Mucosa of rectum (tissue), 2 donors: ENCODE measurements around the gene RIMS1.

ENCODE experiments used
- H3K27ac ChIP-seq, 2 donors: one replicate each; pipeline ENCODE4 v1.7.0; 2013; ENCODE audit warnings: inconsistent platforms in 2 of 2, low read depth in 2 of 2, low read length in 2 of 2
- H3K27me3 ChIP-seq, 2 donors: one replicate each; pipeline ENCODE4 v1.7.0; 2013; ENCODE audit warnings: low read length in 2 of 2; ENCODE audit not compliant: control insufficient read depth in 2 of 2, insufficient read depth in 2 of 2
- H3K36me3 ChIP-seq, 2 donors: one replicate each; pipeline ENCODE4 v1.7.0; 2013; ENCODE audit warnings: low read length in 2 of 2; ENCODE audit not compliant: control insufficient read depth in 2 of 2, insufficient read depth in 2 of 2
- H3K4me1 ChIP-seq, 2 donors: one replicate each; pipeline ENCODE4 v1.7.0; 2013; ENCODE audit warnings: low read length in 2 of 2, mild to moderate bottlenecking in 1 of 2; ENCODE audit not compliant: control insufficient read depth in 2 of 2, insufficient read depth in 2 of 2
- H3K4me3 ChIP-seq, 2 donors: one replicate each; pipeline ENCODE4 v1.7.0; 2013; ENCODE audit warnings: low read length in 2 of 2
- H3K9ac ChIP-seq, 2 donors: one replicate each; pipeline ENCODE4 v1.7.0; 2013; ENCODE audit warnings: low read length in 2 of 2, low read depth in 1 of 2, mild to moderate bottlenecking in 1 of 2
- H3K9me3 ChIP-seq, 2 donors: one replicate each; pipeline ENCODE4 v1.7.0; 2013; ENCODE audit warnings: low read length in 2 of 2; ENCODE audit not compliant: control insufficient read depth in 2 of 2
- donor health status: healthy.
- donor health status: Normal muscosa, but diverticular disease.

RIMS1 gene

DNA sequence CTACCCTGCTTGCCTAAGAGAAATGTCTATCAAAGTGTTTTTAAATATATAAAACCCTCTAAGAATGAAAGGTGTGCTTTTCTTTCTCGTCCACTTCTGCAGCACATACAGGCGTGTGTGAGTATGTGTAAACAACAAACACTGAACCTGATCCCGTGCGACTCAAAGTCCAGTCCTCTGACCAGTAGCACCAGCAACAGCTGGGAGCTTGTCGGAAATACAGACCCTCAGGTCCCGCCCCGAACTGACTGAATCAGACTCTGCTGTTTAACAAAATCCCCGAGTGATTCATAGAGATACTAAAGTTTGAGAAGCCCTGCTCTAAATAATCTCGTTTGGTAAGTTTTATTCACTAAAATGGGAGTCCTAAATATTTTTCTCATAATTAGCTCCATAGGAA is 527.5 kb downstream of the RIMS1 start:
- Histone ChIP-seq H3K36me3 (no peaks in the 10 kb centered on the region), H3K9ac (no peak overlapping the region), H3K27ac (no peak overlapping the region), H3K4me3 (no peak overlapping the region), H3K27me3 (no peaks in the 10 kb centered on the region), H3K9me3 (no peaks in the 10 kb centered on the region), H3K4me1 (no peaks in the 10 kb centered on the region)

DNA sequence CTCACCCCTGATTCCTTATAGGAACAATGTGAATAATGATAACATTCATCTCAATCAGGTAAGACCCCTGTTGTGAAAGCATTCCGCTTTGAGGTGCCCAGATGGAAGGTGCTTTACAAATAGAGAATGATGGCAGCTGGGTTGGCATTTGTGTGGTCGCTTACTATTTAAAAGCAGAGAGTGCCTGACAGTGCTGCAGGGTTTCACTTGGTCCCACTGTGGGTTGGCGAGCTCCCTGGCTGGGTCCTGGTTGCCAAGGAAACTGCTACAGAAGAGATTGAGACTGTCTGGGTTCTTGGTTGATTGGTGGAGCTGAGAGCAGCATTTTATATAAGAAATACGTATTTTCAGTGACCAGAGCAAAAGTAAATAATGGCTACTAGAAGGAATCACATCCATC is 528.3 kb downstream of the RIMS1 start:
- no peaks in the 10 kb centered on the region for H3K9me3 ChIP-seq
- no peak overlapping the region for H3K9ac ChIP-seq
- H3K4me1 ChIP-seq = no peaks in the 10 kb centered on the region
- H3K27ac ChIP-seq = no peak overlapping the region
- H3K36me3 ChIP-seq = no peaks in the 10 kb centered on the region
- H3K27me3 ChIP-seq = no peaks in the 10 kb centered on the region
- H3K4me3 ChIP-seq = no peak overlapping the region

GRCh38 chr6:72416744-72417465 is 530.6 kb downstream of the RIMS1 start:
- Histone ChIP-seq H3K4me3 (no peak overlapping the region), H3K9me3 (no peaks in the 10 kb centered on the region), H3K27ac (no peak overlapping the region)

DNA sequence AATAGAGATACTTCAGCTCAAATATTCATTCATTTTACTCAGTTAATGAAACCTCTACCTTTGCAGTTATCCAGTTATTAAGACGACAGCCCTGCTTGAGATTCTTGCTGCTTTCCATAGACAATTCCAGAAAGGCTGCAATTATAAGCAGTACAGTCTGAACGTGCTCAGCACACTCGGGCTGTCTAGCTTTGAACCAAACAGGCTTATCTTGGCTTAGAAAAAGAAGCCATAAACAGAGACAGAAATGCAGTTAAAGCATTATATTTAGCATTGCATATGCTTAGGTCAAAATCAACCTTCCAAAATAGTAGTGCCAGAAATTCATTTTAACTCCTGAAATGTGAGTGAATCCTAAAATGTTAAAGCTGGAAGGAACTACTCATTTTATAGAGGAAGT is 531.4 kb downstream of the RIMS1 start:
- no peaks in the 10 kb centered on the region for H3K4me1 ChIP-seq
- H3K4me3 ChIP-seq = no peak overlapping the region
- H3K27me3 ChIP-seq = no peaks in the 10 kb centered on the region
- H3K9me3 ChIP-seq = no peaks in the 10 kb centered on the region
- H3K9ac ChIP-seq = no peak overlapping the region
- H3K36me3 ChIP-seq = no peaks in the 10 kb centered on the region
- no peak overlapping the region for H3K27ac ChIP-seq

More at GRCh38 chr6:72416744-72417465, 530.6 kb downstream of the RIMS1 start:
- Histone ChIP-seq H3K9ac (no peak overlapping the region), H3K27me3 (no peaks in the 10 kb centered on the region), H3K4me1 (no peaks in the 10 kb centered on the region), H3K36me3 (no peaks in the 10 kb centered on the region)

DNA sequence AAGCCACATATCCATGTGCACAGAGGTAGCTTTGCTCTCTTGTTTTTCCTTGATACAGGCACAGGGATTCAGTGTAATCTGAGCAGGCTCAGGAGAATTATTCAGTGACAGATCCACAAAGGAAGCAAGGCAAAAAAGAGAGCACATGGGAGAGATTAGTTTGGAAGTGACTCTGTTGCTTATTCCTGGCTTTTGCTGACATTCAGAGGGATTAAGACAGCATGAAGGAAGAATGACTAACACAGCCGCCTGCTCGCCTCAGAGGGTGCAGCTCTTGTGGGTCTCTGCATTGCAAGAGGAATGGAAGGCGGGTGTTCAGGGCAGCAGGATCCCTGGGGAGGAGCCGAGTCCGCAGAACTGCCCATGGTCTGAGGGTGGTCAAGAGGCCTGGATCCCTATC is 532.1 kb downstream of the RIMS1 start:
- H3K9me3 ChIP-seq = no peaks in the 10 kb centered on the region
- no peak overlapping the region for H3K9ac ChIP-seq
- H3K27ac ChIP-seq = no peak overlapping the region
- no peaks in the 10 kb centered on the region for H3K27me3 ChIP-seq
- no peaks in the 10 kb centered on the region for H3K4me1 ChIP-seq
- H3K36me3 ChIP-seq = no peaks in the 10 kb centered on the region
- H3K4me3 ChIP-seq = no peak overlapping the region

DNA sequence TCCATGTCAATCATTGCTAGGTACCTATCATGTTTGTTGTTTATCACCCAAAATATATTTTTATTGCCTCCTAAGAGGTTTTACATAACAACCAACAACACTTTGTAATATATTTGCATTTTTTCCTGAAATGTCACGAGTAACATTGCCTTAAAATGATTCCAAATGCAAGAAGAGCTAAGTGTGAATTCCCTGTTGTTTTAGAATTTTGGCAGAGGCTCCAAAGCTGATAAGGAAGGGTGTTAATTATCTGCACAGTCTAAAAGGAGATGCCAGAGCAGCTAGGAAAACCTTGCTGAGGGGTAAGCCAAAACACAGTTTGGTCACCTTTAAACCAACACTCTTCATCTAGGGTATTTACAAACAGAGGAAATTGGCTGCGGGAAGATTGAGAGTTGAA is 533.6 kb downstream of the RIMS1 start:
- no peak overlapping the region for H3K27ac ChIP-seq

DNA sequence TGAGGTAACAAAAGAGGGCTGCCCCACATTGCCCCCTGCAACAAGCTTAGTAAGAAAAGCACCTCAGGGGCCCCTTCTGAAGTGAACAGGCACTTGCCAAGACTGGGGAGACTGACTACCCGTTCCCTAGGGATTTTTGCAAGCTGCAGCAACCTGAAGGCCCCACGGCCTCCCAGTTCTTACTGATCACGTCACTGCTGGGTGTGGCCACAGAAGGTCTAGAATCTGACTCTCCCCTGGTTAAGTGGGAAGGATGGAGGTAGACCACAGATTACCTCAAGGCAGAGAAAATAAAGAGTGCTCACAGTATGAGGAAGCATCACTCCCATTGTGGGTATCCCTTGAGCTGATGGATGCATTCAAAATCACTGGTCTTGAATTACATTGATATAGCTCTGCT is 534.1 kb downstream of the RIMS1 start:
- Histone ChIP-seq H3K27me3 (no peaks in the 10 kb centered on the region), H3K36me3 (no peaks in the 10 kb centered on the region), H3K4me1 (no peaks in the 10 kb centered on the region), H3K9me3 (no peaks in the 10 kb centered on the region), H3K4me3 (no peak overlapping the region), H3K9ac (no peak overlapping the region), H3K27ac (no peak overlapping the region)

More for the DNA sequence above, 533.6 kb downstream of the RIMS1 start:
- Histone ChIP-seq H3K27me3 (no peaks in the 10 kb centered on the region), H3K9me3 (no peaks in the 10 kb centered on the region), H3K36me3 (no peaks in the 10 kb centered on the region), H3K4me1 (no peaks in the 10 kb centered on the region), H3K4me3 (no peak overlapping the region), H3K9ac (no peak overlapping the region)

DNA sequence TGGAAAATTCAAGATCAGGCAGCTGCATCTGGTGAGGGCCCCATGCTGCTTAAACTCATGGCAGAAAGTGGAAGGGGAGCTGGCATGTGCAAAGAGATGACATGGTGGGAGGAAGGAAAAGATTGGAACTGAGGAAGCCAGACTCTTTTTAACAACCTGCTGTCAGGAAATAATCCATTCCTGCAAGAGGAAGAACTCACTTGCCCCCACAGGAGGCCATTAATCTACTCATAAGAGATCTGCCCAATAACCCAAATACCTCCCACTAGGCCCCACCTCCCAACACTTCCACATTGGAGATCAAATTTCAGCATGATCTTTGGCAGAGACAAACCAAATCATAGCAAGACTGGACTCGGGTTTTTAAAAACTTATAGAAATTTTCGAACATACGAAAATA is 535.0 kb downstream of the RIMS1 start:
- Histone ChIP-seq H3K36me3 (no peaks in the 10 kb centered on the region), H3K9me3 (no peaks in the 10 kb centered on the region), H3K4me3 (no peak overlapping the region), H3K27me3 (no peaks in the 10 kb centered on the region), H3K9ac (no peak overlapping the region), H3K4me1 (no peaks in the 10 kb centered on the region), H3K27ac (no peak overlapping the region)

DNA sequence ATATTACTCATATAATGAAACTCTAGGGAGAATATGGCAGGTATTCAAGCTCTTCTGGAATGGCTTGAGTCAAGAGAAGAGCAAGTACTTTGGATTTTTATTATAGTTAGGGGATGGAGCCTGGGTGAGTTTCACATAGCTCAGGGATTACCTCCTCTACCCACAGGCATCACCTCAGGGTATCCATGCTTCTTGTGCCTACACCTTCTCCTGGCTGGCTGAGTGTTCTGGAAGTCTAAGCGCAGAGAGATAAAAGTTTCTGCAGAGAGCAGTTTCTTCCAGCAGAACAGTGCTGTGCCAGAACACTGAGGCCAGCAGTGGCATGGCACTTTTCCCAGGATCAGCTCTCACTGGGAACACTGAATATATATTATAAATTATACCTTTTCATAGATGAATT is 535.8 kb downstream of the RIMS1 start:
- Histone ChIP-seq H3K4me3 (no peak overlapping the region), H3K27ac (no peak overlapping the region), H3K9me3 (no peaks in the 10 kb centered on the region), H3K27me3 (no peaks in the 10 kb centered on the region), H3K36me3 (no peaks in the 10 kb centered on the region), H3K9ac (no peak overlapping the region), H3K4me1 (no peaks in the 10 kb centered on the region)

DNA sequence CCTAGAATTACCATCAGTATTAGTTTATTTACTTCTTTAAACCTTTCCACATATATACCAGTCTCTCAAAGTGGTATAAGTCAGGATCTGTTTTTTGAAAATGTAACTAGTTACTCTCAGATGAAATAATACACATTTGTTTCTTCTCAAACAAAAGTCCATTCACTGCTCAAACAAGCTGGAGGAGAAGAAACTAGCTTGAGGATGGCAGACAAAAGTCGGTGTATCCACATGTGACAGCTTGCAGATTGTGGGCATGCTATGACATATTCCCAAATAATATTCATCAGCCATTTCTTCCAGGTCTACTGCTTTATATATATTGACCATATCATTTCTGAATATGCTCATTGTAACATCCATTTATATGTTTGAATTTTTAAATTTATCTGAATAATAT is 538.1 kb downstream of the RIMS1 start:
- no peak overlapping the region for H3K9ac ChIP-seq
- H3K36me3 ChIP-seq = no peaks in the 10 kb centered on the region
- H3K4me1 ChIP-seq = no peaks in the 10 kb centered on the region
- H3K27me3 ChIP-seq = no peaks in the 10 kb centered on the region
- no peaks in the 10 kb centered on the region for H3K9me3 ChIP-seq
- H3K4me3 ChIP-seq = no peak overlapping the region
- H3K27ac ChIP-seq = no peak overlapping the region
